Activated CD8-positive, alpha-beta memory T cell treated with anti-CD3 and anti-CD28 coated beads for 4 hours (primary cell): ENCODE results near the gene TMEM248.
"Not testable (repeated sequence)": the region's sequence is repeated elsewhere in the genome, so short reads cannot be mapped to it uniquely, and the experiment has no call there.

Source experiments
- DNase-seq, 2 donors: peaks; one replicate each; pipeline ENCODE4 v3.0.0-alpha.2; 2020; ENCODE audit warnings: low read depth in 2 of 2

TMEM248 gene

GRCh38 chr7:66920769-66921395, at the start of gene TMEM248:
TMEM248 (plus strand) TSS chr7:66921225; CDS start chr7:66941866, 20,641 bp downstream.
- peak; percentile 82 for DNase-seq

GRCh38 chr7:66873476-66873875, 47.5 kb upstream of the TMEM248 start:
- DNase-seq = no peak

- no peak for DNase-seq
These were observed 43.3 kb upstream of the TMEM248 start for GRCh38 chr7:66877577-66878300.

- not testable (repeated sequence) for DNase-seq
These were observed 42.7 kb upstream of the TMEM248 start for GRCh38 chr7:66878301-66878685.

GRCh38 chr7:66880053-66880452, 41.0 kb upstream of the TMEM248 start:
- no peak for DNase-seq

GRCh38 chr7:66880577-66880976, 40.4 kb upstream of the TMEM248 start:
- not testable (repeated sequence) for DNase-seq

- DNase-seq = no peak
These were observed 37.3 kb upstream of the TMEM248 start for GRCh38 chr7:66883716-66884115.

- not testable (repeated sequence) for DNase-seq
These were observed 36.5 kb upstream of the TMEM248 start for GRCh38 chr7:66884556-66884955.

- no peak for DNase-seq
These were observed 34.9 kb upstream of the TMEM248 start for GRCh38 chr7:66886152-66886551.

GRCh38 chr7:66888223-66888622, 32.8 kb upstream of the TMEM248 start:
- DNase-seq = not testable (repeated sequence)

- DNase-seq = no peak
These were observed 26.5 kb upstream of the TMEM248 start for GRCh38 chr7:66894463-66895080.

GRCh38 chr7:66896441-66896840, 24.6 kb upstream of the TMEM248 start:
- DNase-seq = no peak

- DNase-seq = no peak
These were observed 21.3 kb upstream of the TMEM248 start for GRCh38 chr7:66899552-66900280.

- no peak for DNase-seq
These were observed 18.8 kb upstream of the TMEM248 start for GRCh38 chr7:66901941-66902843.

- DNase-seq = no peak
These were observed 18.2 kb upstream of the TMEM248 start for GRCh38 chr7:66902844-66903180.

GRCh38 chr7:66903360-66904062, 17.5 kb upstream of the TMEM248 start:
- no peak for DNase-seq

GRCh38 chr7:66904063-66904593, 16.9 kb upstream of the TMEM248 start:
- no peak for DNase-seq

GRCh38 chr7:66905278-66905677, 15.7 kb upstream of the TMEM248 start:
- DNase-seq = no peak

- no peak for DNase-seq
These were observed 15.3 kb upstream of the TMEM248 start for GRCh38 chr7:66905689-66906088.

GRCh38 chr7:66907731-66908130, 13.3 kb upstream of the TMEM248 start:
- DNase-seq = no peak
